Activated CD8-positive, alpha-beta T cell treated with anti-CD3 and anti-CD28 coated beads, Interleukin-2, amount 10 ng/mL, durations not matched to agents 7 days and 5 days (primary cell): ENCODE data around the gene LYRM1. TPM values are rescaled to one million over a fixed set of nuclear protein-coding genes. Genes with fewer than 3 reads are reported as not detected.
"Not testable (repeated sequence)": the region's sequence is repeated elsewhere in the genome, so short reads cannot be mapped to it uniquely, and the experiment has no call there.

Source experiments
- ATAC-seq: fragments of 150-1000 bp; cut with Tn5 transposase; one replicate; pipeline ENCODE4 v1.10.0; 2021; ENCODE audit warnings: moderate library complexity
- CTCF ChIA-PET: fragments of 350-600 bp; sonication (Branson Sonifier 250); formaldehyde crosslinking; loops from one replicate; lab custom pipeline; 2021; ENCODE audit warnings: antibody characterized with exemption; lab: Charles Lee
- POLR2A ChIA-PET: fragments of 350-600 bp; sonication (Branson Sonifier 250); formaldehyde crosslinking; loops from one replicate; lab custom pipeline; 2021; ENCODE audit warnings: antibody characterized with exemption; lab: Charles Lee
- DNase-seq: peaks from one replicate; pipeline ENCODE4 v3.0.0-alpha.2; 2020
- H3K27ac Mint-ChIP-seq: one replicate; pipeline ENCODE4 v1.8.0; 2021; ENCODE audit warnings: mild to moderate bottlenecking, mixed read lengths
- H3K27me3 Mint-ChIP-seq: one replicate; pipeline ENCODE4 v1.8.0; 2021; ENCODE audit warnings: low read depth, mixed read lengths
- H3K36me3 Mint-ChIP-seq: one replicate; pipeline ENCODE4 v1.8.0; 2021; ENCODE audit warnings: low read depth, mixed read lengths
- H3K4me1 Mint-ChIP-seq: one replicate; pipeline ENCODE4 v1.8.0; 2021; ENCODE audit warnings: low read depth, mixed read lengths
- H3K4me3 Mint-ChIP-seq: one replicate; pipeline ENCODE4 v1.8.0; 2021; ENCODE audit warnings: mild to moderate bottlenecking, mixed read lengths
- H3K9me3 Mint-ChIP-seq: one replicate; pipeline ENCODE4 v1.8.0; 2022; ENCODE audit warnings: mixed read lengths; ENCODE audit not compliant: insufficient read depth
- total RNA-seq, 2 experiments: library from RNA; stranded (reverse); gene quantifications; one replicate each; pipeline ENCODE4 v1.2.3, GENCODE V29; 2021

LYRM1 gene
- total RNA-seq, 2 experiments from 2014 or later, result 27.5 to 28.0 TPM

DNA sequence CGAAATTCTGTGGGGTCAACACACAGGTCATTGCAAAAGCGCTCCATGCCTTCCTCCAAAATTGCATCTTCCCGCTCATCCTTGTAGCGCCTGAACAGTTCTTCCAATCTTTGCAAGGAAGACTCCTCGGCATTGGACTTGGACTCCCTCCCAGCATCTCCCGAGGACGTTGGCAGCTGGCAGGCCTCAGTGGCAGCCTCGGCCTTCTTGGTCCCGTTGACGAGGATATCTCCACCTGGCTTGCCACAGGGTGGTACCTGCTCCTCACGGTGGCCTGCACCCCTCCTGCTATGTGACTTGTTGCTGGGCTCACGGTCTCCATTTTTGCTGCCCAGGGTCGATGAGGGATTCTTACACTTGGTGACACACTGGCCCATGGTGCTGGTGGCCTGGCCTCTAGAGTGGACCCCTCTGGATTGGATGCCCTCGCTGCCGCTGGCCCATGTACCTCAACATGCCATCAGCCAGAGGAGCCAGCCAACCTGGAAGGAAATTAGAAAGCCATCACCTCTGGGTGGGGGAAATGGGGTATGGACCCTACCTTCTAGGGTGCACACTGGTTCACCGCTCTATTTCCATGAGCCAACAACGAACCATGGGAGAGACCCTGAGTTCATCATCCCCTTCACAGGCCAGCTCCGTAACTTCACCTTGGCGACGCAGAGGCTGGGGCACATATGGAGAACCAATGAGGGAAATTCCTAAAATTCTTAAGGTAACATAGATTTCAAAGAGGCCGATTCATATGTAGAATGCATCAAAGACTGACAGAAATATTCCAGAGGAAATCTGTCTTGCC is 38.2 kb upstream of the LYRM1 start:
- POLR2A ChIA-PET, result interaction anchor here (0.5 kb wide), 1 partner anchor 28 kb away, joined by 3 read pairs; no protein-coding TSS in a partner anchor
- peaks cover 31% of the 10 kb centered on the region for H3K36me3 Mint-ChIP-seq
- CTCF ChIA-PET, result no interaction called here

GRCh38 chr16:20864376-20864775 is 36.2 kb upstream of the LYRM1 start:
- H3K27ac Mint-ChIP-seq, H3K4me3 Mint-ChIP-seq, ATAC-seq, DNase-seq, POLR2A ChIA-PET, H3K27me3 Mint-ChIP-seq, H3K9me3 Mint-ChIP-seq: not testable (repeated sequence)
- peaks cover 26% of the 10 kb centered on the region for H3K4me1 Mint-ChIP-seq
- H3K36me3 Mint-ChIP-seq, result peaks cover 31% of the 10 kb centered on the region
- CTCF ChIA-PET, result interaction anchor here (1.3 to 4.1 kb wide), 2 partner anchors 10 to 14 kb away, joined by 3 to 34 read pairs; no protein-coding TSS in a partner anchor

More for the DNA sequence above, 38.2 kb upstream of the LYRM1 start:
- no peak overlapping the region for H3K4me3 Mint-ChIP-seq
- no peak overlapping the region for H3K27ac Mint-ChIP-seq
- H3K4me1 Mint-ChIP-seq, result peaks cover 25% of the 10 kb centered on the region
- no peaks in the 10 kb centered on the region for H3K27me3 Mint-ChIP-seq
- DNase-seq (no peak), ATAC-seq (no peak)
- no peaks in the 10 kb centered on the region for H3K9me3 Mint-ChIP-seq

GRCh38 chr16:20865420-20866131 is 35.0 kb upstream of the LYRM1 start:
- Mint-ChIP-seq H3K4me3 (no peak overlapping the region), H3K27ac (peak overlapping the region; percentile 61), H3K27me3 (no peaks in the 10 kb centered on the region), H3K36me3 (peaks cover 21% of the 10 kb centered on the region), H3K9me3 (no peaks in the 10 kb centered on the region), H3K4me1 (peaks cover 32% of the 10 kb centered on the region)
- CTCF ChIA-PET, result interaction anchor here (0.7 to 4.1 kb wide), 7 partner anchors 8 to 137 kb away, joined by 3 to 34 read pairs (median 3); no protein-coding TSS in a partner anchor
- no peak for DNase-seq
- no peak for ATAC-seq
- POLR2A ChIA-PET, result interaction anchor here (1.2 kb wide), 1 partner anchor 8 kb away, joined by 4 read pairs; no protein-coding TSS in a partner anchor

GRCh38 chr16:20866145-20866772 is 34.3 kb upstream of the LYRM1 start:
- Mint-ChIP-seq H3K4me3 (no peak overlapping the region), H3K9me3 (no peaks in the 10 kb centered on the region), H3K4me1 (peaks cover 38% of the 10 kb centered on the region), H3K27me3 (no peaks in the 10 kb centered on the region), H3K36me3 (peaks cover 27% of the 10 kb centered on the region), H3K27ac (peak overlapping the region; percentile 42)
- POLR2A ChIA-PET, result interaction anchor here (0.5 to 1.2 kb wide), 2 partner anchors 8 to 273 kb away, joined by 3 to 4 read pairs; no protein-coding TSS in a partner anchor
- no peak for ATAC-seq
- DNase-seq, result no peak
- CTCF ChIA-PET, result interaction anchor here (0.7 to 4.1 kb wide), 7 partner anchors 9 to 136 kb away, joined by 3 to 34 read pairs (median 3); no protein-coding TSS in a partner anchor

DNA sequence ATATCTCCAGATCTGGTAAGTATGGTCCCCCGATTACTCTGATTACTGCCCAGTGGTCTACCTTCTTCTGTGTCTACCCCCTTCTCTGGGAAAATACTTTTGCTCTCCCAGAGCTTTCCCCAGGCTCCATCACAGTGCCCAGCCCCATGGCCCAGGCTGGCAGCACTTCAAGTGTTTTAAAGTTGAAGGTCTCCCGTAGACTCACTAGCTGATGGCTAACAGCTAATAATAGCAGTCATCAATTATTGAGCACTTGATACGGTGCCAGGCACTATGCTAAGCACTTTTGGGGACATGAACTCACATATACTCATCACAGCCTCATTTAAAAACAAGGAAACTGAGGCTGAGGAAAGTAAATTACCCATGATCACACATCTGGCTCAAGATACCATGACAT is 33.8 kb upstream of the LYRM1 start:
- ATAC-seq (no peak), DNase-seq (no peak)
- Mint-ChIP-seq H3K4me1 (peaks cover 42% of the 10 kb centered on the region), H3K36me3 (peaks cover 29% of the 10 kb centered on the region), H3K9me3 (no peaks in the 10 kb centered on the region), H3K4me3 (no peak overlapping the region), H3K27me3 (no peaks in the 10 kb centered on the region), H3K27ac (no peak overlapping the region)
- ChIA-PET POLR2A (interaction anchor here (0.5 kb wide), 1 partner anchor 273 kb away, joined by 3 read pairs; no protein-coding TSS in a partner anchor), CTCF (interaction anchor here (1.5 to 4.1 kb wide), 3 partner anchors 8 to 42 kb away, joined by 4 to 34 read pairs (median 4); no protein-coding TSS in a partner anchor)

DNA sequence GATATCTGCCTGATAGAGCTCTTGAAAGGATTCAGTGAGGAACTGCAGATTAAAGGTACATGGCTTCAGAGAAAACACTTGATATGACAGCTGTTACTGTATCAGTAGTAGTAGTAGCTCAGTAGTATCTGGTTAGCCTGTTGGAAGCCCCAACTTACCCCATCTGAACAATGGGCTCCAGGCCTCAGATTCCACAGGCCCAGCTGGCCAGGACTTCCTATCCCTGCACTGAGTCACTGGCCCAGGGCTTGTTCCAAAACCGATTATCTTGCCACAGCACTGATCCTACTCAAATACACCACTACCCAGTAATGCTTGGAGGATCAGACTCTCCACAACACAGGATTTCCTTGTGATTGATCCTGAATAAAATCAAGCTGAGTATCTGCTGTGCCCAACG is 33.0 kb upstream of the LYRM1 start:
- Mint-ChIP-seq H3K27me3 (no peaks in the 10 kb centered on the region), H3K36me3 (peaks cover 25% of the 10 kb centered on the region), H3K4me1 (peaks cover 50% of the 10 kb centered on the region), H3K4me3 (no peak overlapping the region), H3K9me3 (no peaks in the 10 kb centered on the region), H3K27ac (no peak overlapping the region)
- ATAC-seq (no peak), DNase-seq (no peak)
- ChIA-PET POLR2A (no interaction called here), CTCF (interaction anchor here (1.5 to 4.1 kb wide), 3 partner anchors 7 to 31 kb away, joined by 4 to 34 read pairs (median 9); no protein-coding TSS in a partner anchor)

DNA sequence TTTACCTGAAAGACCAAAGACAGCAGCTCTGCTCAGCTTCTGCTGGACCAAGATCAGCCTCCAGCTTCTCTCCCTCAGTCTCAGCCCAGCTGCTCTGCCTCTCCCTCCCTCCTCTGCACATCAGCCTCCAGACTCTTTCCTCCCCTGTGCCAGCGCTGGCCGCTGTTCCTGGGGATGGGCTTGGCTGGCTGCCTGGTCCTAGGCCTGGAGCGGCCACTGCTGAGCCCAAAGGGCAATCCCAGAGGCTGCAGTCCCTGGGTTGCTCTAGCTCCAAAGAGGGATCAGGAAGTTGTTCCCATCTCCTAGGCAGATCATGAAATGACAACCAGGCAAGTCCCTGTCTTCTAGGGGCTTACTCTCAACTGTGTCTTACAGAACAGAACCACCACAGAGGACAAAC is 31.7 kb upstream of the LYRM1 start:
- Mint-ChIP-seq H3K4me1 (peaks cover 63% of the 10 kb centered on the region), H3K36me3 (peaks cover 25% of the 10 kb centered on the region), H3K9me3 (no peaks in the 10 kb centered on the region), H3K27me3 (no peaks in the 10 kb centered on the region), H3K27ac (no peak overlapping the region), H3K4me3 (no peak overlapping the region)
- ATAC-seq, result no peak
- no peak for DNase-seq
- CTCF ChIA-PET, result interaction anchor here (2.1 kb wide), 1 partner anchor 18 kb away, joined by 9 read pairs; no protein-coding TSS in a partner anchor
- POLR2A ChIA-PET, result no interaction called here

DNA sequence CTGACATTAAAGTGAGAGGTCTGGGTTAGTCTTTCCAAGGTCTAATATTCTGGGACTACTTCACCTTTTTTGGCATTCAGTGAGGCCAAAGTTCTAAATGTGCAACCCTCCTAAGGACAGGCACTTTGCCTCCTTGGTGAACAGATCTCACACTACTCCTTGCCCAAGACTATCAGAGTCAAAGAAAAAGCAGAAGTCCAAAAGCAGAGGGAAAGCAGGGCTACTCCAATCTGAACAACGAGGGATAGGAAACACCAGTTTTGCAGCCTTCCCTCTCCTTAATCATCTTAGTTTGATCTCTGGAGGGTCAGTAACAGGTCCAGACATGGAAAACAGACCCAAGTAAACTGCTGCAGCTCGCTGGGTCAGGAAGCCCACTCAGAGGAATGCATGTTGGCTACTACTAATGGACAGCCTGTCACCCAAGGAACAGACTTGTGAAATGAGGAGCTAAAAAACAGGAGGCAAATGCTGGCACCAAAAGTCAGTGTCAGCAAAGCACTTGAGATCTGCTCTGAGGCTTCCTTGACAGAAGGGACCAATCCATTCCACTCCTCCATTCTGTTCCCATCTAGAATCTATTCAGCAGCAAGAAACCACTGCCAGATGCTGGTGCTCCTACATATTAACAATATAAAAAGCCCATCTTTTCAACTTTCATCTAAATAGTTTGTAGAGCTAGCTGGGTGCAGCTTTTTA is 30.3 kb upstream of the LYRM1 start:
- peaks cover 71% of the 10 kb centered on the region for H3K4me1 Mint-ChIP-seq
- DNase-seq (no peak), ATAC-seq (no peak)
- H3K9me3 Mint-ChIP-seq, result no peaks in the 10 kb centered on the region
- ChIA-PET CTCF (interaction anchor here (6.7 kb wide), 1 partner anchor 19 kb away, joined by 42 read pairs; no protein-coding TSS in a partner anchor), POLR2A (no interaction called here)
- H3K36me3 Mint-ChIP-seq, result peaks cover 17% of the 10 kb centered on the region
- H3K27ac Mint-ChIP-seq, result no peak overlapping the region
- no peak overlapping the region for H3K4me3 Mint-ChIP-seq
- no peaks in the 10 kb centered on the region for H3K27me3 Mint-ChIP-seq

DNA sequence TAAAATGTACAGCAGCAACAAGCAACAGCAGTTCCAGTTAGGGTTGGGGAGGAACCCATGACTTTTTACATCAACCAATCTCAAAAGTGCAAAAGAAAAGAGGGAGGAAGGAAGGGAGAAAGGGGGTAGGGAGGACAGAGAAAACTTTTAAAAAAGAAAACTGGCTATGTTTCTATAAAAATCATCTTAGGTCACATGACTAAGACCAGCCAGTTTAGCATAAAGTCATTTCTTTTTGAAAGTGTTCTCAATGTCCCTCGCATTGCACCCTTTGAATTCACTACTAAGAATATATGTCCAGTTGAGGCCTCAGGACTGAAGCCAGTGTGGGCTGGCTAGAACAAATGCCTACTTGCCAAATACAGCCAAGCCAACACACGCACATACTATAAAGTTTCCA is 29.3 kb upstream of the LYRM1 start:
- H3K27ac Mint-ChIP-seq, result no peak overlapping the region
- no peak for ATAC-seq

GRCh38 chr16:20871941-20872815 is 28.4 kb upstream of the LYRM1 start:
- POLR2A ChIA-PET, result no interaction called here
- DNase-seq (no peak), ATAC-seq (no peak)
- no peaks in the 10 kb centered on the region for H3K27me3 Mint-ChIP-seq
- peaks cover 25% of the 10 kb centered on the region for H3K36me3 Mint-ChIP-seq
- no peak overlapping the region for H3K4me3 Mint-ChIP-seq
- CTCF ChIA-PET, result interaction anchor here (0.7 to 6.7 kb wide), 4 partner anchors 21 to 90 kb away, joined by 3 to 42 read pairs (median 4); partner anchors contain the start of genes DCUN1D3 and LYRM1
- peaks cover 65% of the 10 kb centered on the region for H3K4me1 Mint-ChIP-seq
- no peak overlapping the region for H3K27ac Mint-ChIP-seq
- no peaks in the 10 kb centered on the region for H3K9me3 Mint-ChIP-seq

More for the DNA sequence above, 29.3 kb upstream of the LYRM1 start:
- ChIA-PET CTCF (interaction anchor here (1.2 to 6.7 kb wide), 2 partner anchors 20 to 30 kb away, joined by 4 to 42 read pairs; partner anchors contain the start of genes DCUN1D3 and LYRM1), POLR2A (no interaction called here)
- no peak overlapping the region for H3K4me3 Mint-ChIP-seq
- H3K9me3 Mint-ChIP-seq, result no peaks in the 10 kb centered on the region
- H3K36me3 Mint-ChIP-seq, result peaks cover 21% of the 10 kb centered on the region
- peaks cover 70% of the 10 kb centered on the region for H3K4me1 Mint-ChIP-seq
- DNase-seq, result no peak
- no peaks in the 10 kb centered on the region for H3K27me3 Mint-ChIP-seq
